Measurements from ENCODE around the gene DIP2C.

Gene DIP2C

DNA sequence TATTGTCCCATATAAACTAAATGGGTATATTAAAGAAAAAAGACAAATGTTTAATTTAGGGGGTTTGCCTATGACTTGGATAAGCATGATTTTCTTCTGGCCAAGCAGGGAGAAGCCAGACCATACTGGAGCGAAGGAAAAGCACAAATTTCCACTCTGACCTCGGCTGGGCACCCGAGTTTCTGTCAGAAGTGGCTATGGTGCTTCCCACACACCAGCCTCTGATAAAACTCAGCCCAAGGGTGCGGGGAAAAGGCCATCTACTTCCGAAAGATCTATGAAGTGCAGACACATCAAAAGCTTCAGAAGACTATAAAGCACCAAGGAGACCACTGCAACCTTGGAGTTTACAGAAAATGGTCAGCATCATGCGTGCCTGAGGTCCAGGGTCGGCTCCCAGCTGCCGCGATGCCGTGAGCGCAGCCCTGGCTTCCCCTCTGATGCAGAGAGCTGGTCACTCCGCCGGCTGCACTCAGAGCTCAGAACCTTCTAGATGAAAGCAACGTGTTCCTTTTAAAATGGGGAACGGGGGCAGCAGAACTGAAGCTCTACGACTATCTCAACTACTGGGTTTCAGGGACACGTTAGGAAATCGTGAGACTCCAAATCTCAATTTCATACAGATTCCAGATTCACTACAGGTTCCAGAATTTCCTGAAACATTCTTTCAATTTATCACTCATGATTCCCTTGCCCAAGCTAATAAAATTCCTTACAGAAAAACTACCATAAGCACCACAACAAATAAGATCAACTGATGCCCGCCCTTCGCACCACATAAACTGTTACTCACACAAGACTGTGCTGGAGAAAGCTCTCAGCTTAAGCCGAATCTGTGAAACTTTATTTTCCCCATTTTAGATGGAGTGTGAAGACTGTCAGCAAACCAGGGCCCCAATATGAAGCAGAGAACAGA is 84.5 kb downstream of the DIP2C start:
- Histone ChIP-seq H3K4me3 (replicated peaks; ENCODE audit: low read depth, low read length) (no peak overlapping the region), H3K27me3 (replicated peaks; ENCODE audit: control insufficient read depth, insufficient read depth, low read length) (no peaks in the 10 kb centered on the region; the same call in 1 of the 2 replicates), H3K36me3 (ENCODE audit: control insufficient read depth, insufficient read depth, low read length) (no peaks in the 10 kb centered on the region)
- DNase-seq (ENCODE audit: extremely low read depth, insufficient read length): no peak
- TF ChIP-seq, protein P1, sequence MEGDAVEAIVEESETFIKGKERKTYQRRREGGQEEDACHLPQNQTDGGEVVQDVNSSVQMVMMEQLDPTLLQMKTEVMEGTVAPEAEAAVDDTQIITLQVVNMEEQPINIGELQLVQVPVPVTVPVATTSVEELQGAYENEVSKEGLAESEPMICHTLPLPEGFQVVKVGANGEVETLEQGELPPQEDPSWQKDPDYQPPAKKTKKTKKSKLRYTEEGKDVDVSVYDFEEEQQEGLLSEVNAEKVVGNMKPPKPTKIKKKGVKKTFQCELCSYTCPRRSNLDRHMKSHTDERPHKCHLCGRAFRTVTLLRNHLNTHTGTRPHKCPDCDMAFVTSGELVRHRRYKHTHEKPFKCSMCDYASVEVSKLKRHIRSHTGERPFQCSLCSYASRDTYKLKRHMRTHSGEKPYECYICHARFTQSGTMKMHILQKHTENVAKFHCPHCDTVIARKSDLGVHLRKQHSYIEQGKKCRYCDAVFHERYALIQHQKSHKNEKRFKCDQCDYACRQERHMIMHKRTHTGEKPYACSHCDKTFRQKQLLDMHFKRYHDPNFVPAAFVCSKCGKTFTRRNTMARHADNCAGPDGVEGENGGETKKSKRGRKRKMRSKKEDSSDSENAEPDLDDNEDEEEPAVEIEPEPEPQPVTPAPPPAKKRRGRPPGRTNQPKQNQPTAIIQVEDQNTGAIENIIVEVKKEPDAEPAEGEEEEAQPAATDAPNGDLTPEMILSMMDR (IDR thresholded peaks at IDR 0.05; ENCODE audit: insufficient read depth, low read length, poor library complexity, severe bottlenecking): no peak

DNA sequence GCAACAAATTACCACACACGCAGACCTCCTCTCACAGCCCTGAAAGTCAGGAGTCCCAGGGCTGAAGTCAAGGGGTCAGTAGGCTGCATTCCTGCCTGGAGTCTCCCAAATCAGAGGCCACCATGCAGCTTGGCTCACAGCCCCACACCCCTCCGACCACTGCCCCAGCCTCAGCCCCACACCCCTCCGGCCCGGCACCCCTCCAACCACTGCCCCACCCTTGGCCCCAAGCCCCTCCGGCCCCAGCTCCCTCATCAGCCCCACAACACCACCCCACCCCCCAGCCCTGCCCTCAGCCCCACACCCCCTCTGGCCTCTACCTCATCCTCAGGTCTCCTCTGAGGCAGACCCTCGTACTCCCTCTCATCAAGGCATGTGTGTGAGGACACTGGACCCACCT is 85.7 kb downstream of the DIP2C start:
- no peak for DNase-seq (ENCODE audit: extremely low read depth, insufficient read length)
- Histone ChIP-seq H3K27me3 (replicated peaks; ENCODE audit: control insufficient read depth, insufficient read depth, low read length) (no peaks in the 10 kb centered on the region; the same call in none of the 2 replicates), H3K36me3 (ENCODE audit: control insufficient read depth, insufficient read depth, low read length) (no peaks in the 10 kb centered on the region), H3K4me3 (replicated peaks; ENCODE audit: low read depth, low read length) (no peak overlapping the region)
- TF ChIP-seq, protein P1 (IDR thresholded peaks at IDR 0.05; ENCODE audit: insufficient read depth, low read length, poor library complexity, severe bottlenecking): no peak

DNA sequence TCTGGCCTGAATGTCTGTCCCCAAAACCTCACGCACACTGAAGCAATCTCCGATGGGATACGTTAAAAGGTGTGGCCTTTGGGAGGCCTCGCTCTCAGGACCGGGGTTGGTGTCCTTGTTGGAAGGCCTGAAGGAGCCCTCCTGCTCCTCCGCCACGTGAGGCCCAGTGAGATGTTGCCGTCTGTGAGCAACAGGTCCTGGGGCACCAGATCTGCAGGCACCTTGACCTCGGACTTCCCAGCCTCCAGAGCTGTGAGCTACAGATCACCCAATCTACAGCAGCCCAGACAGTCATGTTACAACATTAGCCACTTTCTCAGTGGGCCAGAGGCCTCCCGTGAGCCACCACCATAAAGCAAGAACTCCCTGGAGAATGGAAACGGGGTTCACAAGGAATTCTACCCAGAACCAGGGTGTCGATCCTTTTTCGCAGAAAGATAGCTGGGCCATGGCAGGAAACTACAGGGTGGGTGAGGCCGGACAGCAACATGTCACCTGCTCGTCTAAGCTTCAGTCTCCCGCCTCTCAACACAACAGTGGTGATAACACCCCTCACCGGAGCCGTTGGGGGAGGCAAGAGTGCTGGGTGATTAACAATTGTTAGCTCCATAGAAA is 87.0 kb downstream of the DIP2C start:
- DNase-seq (ENCODE audit: extremely low read depth, insufficient read length): no peak
- TF ChIP-seq, protein P1 (IDR thresholded peaks at IDR 0.05; ENCODE audit: insufficient read depth, low read length, poor library complexity, severe bottlenecking): no peak
- no peaks in the 10 kb centered on the region for H3K36me3 ChIP-seq (ENCODE audit: control insufficient read depth, insufficient read depth, low read length)
- no peaks in the 10 kb centered on the region; the same call in none of the 2 replicates for H3K27me3 ChIP-seq (replicated peaks; ENCODE audit: control insufficient read depth, insufficient read depth, low read length)
- H3K4me3 ChIP-seq (replicated peaks; ENCODE audit: low read depth, low read length): no peak overlapping the region

DNA sequence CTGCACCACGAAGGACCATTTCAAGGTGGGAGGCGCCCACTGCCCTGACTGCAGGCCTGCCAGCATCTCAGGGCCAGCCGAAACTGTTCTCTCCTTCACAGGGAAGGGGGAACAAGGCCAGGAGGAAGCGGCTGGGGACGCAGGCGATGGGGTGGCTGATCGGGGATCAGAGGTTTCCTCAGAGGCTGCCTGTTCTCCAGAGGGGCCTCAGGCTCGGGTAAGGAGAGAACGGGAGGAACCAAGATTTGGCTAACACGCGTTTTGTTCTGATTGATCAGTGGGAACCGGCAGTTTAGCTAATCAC is 87.9 kb downstream of the DIP2C start:
- H3K36me3 ChIP-seq (ENCODE audit: control insufficient read depth, insufficient read depth, low read length): no peaks in the 10 kb centered on the region
- H3K4me3 ChIP-seq (replicated peaks; ENCODE audit: low read depth, low read length): no peak overlapping the region
- DNase-seq (ENCODE audit: extremely low read depth, insufficient read length): no peak
- H3K27me3 ChIP-seq (replicated peaks; ENCODE audit: control insufficient read depth, insufficient read depth, low read length): no peaks in the 10 kb centered on the region; the same call in none of the 2 replicates
- TF ChIP-seq, protein P1 (IDR thresholded peaks at IDR 0.05; ENCODE audit: insufficient read depth, low read length, poor library complexity, severe bottlenecking): no peak

DNA sequence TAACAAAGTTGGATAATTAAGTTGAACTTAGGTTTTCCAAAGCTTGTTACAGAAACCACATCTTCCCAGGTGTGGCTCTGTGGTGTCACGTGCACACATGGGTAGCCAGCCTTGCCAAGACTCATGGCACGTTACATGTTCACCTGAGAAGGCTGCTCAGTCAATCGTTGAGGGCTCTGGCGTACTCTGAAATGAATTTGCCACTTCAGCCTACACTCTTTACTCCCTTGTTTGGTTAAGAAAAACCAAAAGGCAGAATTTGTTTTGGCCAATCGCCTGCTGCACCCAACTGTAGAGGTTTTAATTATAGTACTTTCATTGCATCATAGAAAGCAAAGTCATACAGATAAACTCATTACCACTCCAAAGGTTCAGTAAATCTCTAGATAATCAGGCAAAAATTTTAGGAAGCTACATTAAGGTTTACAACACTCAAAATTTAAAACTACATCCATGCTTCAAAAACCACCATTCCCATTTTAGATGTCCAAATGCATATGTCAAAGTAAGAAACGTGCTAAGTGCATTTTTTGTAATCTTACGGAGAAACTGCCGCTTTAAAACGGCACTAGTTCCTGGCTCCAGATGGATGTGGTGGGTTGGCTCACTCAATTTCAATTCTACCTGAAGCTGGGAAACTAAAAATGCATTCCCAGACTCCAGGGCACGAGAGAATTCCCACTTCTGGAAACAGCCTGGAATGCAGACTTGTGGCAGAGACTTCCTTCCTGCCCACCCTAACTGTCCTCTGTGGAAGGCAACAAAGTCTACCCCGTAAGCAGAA is 88.4 kb downstream of the DIP2C start:
- no peak for DNase-seq (ENCODE audit: extremely low read depth, insufficient read length)
- TF ChIP-seq, protein P1 (IDR thresholded peaks at IDR 0.05; ENCODE audit: insufficient read depth, low read length, poor library complexity, severe bottlenecking): no peak
- Histone ChIP-seq H3K27me3 (replicated peaks; ENCODE audit: control insufficient read depth, insufficient read depth, low read length) (no peaks in the 10 kb centered on the region; the same call in none of the 2 replicates), H3K36me3 (ENCODE audit: control insufficient read depth, insufficient read depth, low read length) (no peaks in the 10 kb centered on the region), H3K4me3 (replicated peaks; ENCODE audit: low read depth, low read length) (no peak overlapping the region)
